NK-92 treated with Interleukin-12 subunit alpha and Interleukin-12 subunit beta, amount 100 ng/mL, for 24 hours (cell line): ENCODE measurements around the gene HOXB5.

Source experiments
- DNase-seq: peaks from one replicate; lab custom pipeline; 2025; lab: John Stamatoyannopoulos, UW

HOXB5 gene

DNA sequence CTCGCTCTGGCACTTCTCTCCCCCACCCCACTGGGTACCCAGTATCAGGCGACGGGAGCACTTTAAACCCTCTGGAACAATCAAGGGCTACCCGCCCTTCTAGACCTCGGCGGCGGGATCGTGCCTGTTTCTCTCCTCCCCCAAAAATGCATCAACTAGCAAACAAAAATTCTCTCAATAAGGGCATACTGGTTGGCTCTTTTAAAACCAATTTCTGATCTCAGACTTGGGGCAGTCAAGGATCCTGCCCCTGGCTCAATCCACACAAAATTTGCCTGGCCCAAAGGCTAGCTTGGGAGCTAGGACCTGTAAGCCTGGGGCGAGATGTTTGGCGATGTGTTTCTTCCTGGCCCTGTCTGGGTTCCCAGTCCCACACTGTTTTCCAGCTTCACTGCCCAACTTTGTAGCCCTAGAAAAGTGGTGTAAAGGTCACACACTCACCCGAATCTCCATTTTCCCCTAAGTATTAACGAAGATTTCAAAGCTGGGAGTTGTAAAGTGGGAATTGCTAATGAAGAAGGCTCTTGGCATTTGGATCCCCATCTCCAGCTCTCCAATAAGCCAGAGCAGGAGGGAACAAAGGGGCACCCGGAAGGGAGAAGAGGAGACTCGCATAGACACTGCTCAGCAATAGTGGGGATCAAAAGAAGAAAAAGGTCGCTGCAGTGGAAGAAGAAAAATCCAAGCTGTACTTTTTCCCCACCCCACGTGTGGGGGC is 34.3 kb downstream of the HOXB5 start:
- DNase-seq, result no peak

- no peak for DNase-seq
These were observed 34.8 kb downstream of the HOXB5 start for GRCh38 chr17:48558831-48559121.

DNA sequence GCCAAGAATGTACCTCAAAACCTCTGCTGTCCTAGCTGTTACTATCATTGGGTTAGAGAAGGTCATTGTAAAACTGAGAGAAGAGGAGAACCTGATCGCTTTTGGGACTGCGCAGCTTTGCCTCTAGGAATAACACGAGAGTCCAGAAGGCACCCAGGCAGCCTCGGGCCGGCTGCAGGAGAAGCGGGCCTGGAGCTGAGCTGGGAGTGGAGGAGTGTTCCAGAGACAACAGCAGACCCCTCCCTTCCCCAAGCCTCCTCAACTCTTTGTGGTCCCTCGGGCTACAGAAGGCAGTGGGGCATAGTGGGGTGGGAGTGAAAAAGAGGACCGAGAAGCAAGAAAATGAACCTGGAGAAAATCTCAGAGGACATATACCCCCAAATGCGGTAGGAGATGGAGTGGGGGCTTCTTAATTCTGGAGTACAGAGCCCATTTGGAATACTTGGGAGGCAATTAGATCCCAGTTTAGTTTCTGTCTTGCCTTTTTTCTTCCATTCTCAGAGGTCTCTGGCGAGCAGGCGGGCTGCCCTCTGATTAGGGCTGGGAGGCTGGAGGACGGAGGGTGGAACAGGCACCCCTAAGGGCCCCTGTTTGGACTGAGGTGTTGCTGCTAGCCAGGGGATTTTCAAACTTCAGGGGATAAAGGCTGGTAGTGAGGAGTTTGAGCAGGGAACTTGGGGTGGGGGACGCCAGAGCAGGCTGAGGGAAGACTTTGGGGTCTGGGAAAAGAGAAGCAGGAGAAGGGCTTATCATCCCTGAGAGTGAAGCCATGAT is 35.3 kb downstream of the HOXB5 start:
- DNase-seq, result no peak

- no peak for DNase-seq
These were observed 36.8 kb downstream of the HOXB5 start for GRCh38 chr17:48556576-48557401.

DNA sequence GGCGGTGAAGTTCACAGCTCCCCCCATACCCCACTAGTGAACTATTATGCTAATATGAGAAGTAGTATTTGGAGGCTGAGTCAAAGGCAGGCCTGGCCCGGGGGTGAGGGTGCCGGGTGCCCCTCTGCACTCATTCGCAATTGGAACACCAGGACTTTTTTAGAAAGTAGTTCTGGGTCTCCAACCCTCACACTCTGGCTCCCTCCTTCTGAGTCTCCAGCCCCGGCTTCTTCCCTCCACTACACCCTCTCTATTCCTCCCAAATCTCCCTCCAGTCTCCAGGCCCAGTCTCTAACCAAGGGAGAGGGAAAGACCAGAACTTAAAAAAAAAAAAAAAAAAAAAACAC is 37.4 kb downstream of the HOXB5 start:
- DNase-seq, result no peak

GRCh38 chr17:48555258-48556228 is 38.0 kb downstream of the HOXB5 start:
- no peak for DNase-seq

- DNase-seq, result no peak
These were observed 38.9 kb downstream of the HOXB5 start for GRCh38 chr17:48554412-48555257.

DNA sequence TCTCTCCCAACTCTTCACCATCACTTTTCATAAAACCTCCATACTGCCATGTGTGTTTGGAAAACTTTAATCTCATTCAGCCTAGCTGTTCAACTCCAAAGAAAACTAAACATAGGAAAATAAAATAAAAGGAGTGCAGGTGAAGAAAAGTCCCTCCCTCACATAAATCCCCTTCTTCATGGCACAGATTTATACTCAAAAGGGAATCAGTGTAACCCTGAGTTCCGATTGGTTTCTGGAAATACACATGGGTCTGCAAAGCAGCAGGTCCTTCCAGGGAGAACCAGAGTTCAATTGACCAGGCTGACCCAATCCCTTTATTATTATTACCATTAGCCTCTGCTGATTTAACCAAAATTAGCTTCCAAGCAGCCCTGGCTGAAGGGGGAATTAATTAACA is 39.8 kb downstream of the HOXB5 start:
- DNase-seq, result no peak

DNA sequence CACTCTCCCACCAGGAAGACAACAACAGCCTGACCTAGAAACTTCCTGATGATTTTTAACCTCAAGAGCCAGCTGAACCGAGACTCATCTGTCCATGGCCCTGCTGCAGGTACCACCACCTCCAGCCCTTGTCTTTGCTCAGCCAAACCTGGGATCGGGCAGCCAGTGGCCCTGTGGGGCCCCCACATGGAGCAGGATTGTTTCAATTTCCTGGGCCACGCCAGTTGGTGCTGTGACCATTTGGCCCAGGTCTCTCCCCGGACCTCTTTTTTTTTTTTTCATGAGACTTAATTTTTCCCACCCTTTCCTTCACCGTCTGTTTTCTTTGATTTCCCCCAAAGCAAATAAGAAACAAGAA is 40.4 kb downstream of the HOXB5 start:
- DNase-seq, result no peak

- DNase-seq, result no peak
These were observed 41.0 kb downstream of the HOXB5 start for GRCh38 chr17:48552466-48553189.

DNA sequence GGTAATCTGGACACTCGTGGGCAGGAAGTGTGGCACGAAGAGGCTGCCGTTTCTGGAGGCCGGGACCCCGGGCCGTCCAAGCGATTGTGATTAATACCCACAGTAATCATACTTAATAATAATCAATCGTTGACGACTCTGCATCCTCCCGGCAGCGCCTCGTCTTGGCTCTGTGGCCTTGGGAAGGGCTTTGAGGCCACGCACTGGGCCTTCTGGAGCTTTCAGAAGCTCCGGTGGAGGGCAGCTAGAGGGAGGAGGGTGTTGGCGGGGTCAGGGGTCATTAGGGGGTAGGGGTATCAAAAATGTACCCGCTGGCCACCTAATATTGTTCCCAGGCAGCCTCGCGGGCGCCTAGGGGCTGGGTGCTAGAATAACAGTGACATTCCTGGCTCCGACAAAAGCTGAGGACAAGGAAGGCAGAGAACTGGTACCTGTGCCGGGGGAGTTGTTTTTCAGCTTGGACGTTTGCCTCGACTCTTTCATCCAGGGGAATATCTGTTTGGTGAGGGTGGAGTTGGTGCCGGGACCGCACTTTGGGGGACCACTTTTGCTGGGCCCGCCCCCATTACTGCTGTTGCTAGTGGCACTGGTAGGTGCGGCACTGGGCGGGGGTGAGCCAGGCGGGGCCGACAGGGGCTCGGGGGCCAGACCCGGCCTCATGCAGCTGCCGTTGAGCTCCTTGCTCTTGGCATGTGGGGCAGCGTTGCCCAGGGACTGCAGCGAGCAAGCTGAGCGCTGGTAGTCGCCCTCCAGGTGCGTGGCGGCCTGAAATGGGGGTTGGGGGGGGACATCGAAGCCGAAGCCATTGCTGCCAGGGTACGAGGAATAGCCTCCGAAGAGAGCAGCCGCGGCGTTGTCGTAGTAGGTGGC is 41.7 kb downstream of the HOXB5 start:
- DNase-seq, result no peak

GRCh38 chr17:48551214-48551555 is 42.4 kb downstream of the HOXB5 start:
- no peak for DNase-seq

GRCh38 chr17:48550502-48551213 is 42.9 kb downstream of the HOXB5 start:
- no peak for DNase-seq

DNA sequence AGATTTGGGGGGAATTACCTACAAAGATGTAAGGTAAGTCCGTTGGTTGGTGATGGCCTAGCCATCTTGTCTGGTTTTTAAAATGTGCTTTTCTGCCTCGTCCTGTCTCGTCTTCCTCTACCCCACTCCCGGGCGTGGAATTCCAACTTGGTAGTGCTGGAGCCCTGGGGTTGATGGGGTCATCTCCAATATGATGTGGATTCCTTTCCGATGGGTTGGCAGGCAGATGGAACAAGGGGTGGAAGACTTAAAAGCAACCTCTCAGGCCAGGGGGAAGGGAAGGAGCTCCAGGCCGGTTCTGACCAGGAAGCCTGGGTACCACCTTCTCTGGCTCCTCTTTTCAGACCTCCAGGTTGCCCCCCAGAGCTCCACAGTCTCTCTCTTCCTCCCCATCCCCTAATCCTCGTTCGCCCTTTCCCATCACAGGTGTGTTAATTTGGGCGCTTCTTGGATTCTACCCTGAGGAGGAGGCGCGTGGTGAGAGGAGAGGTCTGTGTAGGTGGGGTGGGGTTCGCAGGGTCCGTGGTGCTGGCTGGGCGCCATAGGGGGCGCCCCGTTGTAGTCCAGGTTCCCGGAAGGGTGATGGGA is 43.6 kb downstream of the HOXB5 start:
- DNase-seq, result no peak

GRCh38 chr17:48549281-48549630 is 44.3 kb downstream of the HOXB5 start:
- DNase-seq, result no peak

- no peak for DNase-seq
These were observed 44.9 kb downstream of the HOXB5 start for GRCh38 chr17:48548523-48549280.

DNA sequence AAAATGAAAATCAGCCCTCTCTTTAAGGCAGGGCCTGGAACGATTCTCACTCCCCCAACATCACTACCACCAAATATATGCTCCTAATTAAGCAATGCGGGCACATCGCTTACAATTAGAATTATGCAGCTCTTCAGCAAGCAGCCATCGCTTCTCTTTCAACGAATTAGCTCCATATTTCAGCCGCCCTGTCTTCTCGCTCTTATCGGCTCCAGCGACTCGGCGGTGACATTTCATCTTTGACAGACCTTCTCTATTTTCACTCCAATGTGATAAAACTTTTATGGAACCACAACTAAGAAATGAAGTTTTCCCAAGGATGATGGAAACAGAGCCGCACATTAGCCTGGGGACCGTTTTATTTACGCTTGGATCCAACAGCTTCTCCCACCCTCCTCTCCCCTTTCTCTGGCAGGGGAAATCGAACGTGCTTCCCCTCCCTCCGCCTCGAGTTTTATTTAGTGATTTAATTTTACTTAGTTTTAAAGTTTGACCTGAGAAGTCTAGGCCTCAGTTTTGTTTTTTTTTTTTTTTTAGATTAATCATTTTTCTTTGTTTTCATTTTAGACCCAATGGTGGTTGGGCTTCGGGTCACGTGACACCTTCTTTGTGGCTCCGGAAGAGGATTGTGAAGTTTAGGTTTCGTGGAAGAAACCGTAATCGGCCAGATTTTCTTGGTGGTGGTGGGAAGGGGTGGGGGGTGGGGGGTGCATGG is 45.6 kb downstream of the HOXB5 start:
- no peak for DNase-seq
